Hepatocyte (in vitro differentiated cells): Measurements from ENCODE around the gene DGKI.

ENCODE experiments used
- CTCF ChIP-seq: fragments of 200-600 bp; sonication (generic); IDR thresholded peaks from 2 replicates; pipeline ENCODE4 v1.5.1; 2016; ENCODE audit warnings: antibody characterized with exemption, mild to moderate bottlenecking; ENCODE audit not compliant: poor library complexity
- EZH2 ChIP-seq: fragments of 200-600 bp; sonication (generic); IDR thresholded peaks from 2 replicates; pipeline ENCODE4 v1.6.1; 2016; ENCODE audit warnings: antibody characterized with exemption, mild to moderate bottlenecking, borderline replicate concordance
- EZH2phosphoT487 ChIP-seq: fragments of 200-600 bp; sonication (generic); IDR thresholded peaks from one replicate; pipeline ENCODE4 v1.6.1; 2018; ENCODE audit warnings: antibody characterized with exemption, mild to moderate bottlenecking, low read depth, moderate library complexity; ENCODE audit not compliant: unreplicated experiment, severe bottlenecking

- TF ChIP-seq CTCF (no peak), EZH2 (no peak), EZH2phosphoT487 (no peak)
Observed at GRCh38 chr7:137820677-137821420, 25.9 kb downstream of the DGKI start.
